K562 (cell line): ENCODE measurements around the gene SDHAF3. TPM values are rescaled to one million over a fixed set of nuclear protein-coding genes. Genes with fewer than 3 reads are reported as not detected.

Experiments
- ATAC-seq: fragments of 200-7000 bp; cut with Tn5 transposase; 3 replicates; pipeline ENCODE4 v1.9.1; 2020; ENCODE audit warnings: moderate library complexity
- BruUV-seq: library from RNA; stranded (reverse); fragments of 400-500 nt; replicated peaks from 2 replicates; lab custom pipeline; 2021; lab: Mats Ljungman, UMichigan
- CTCF ChIA-PET: fragments of 300-600 bp; formaldehyde crosslinking; extraction: SDS; loops from one replicate; lab custom pipeline; 2021; ENCODE audit warnings: low intra/inter-chr PET ratio; lab: Yijun Ruan, JAX
- POLR2A ChIA-PET: fragments of 300-600, 350-650 bp; sonication (Branson Sonifier 250); formaldehyde crosslinking; extraction: SDS; loops from one replicate; lab custom pipeline; 2021; ENCODE audit warnings: antibody characterized with exemption, inconsistent platforms; lab: Yijun Ruan, JAX
- DNase-seq, 4 experiments: peaks; one replicate each; pipeline versions ENCODE4 v3.0.0 to v3.0.0-alpha.2; 2011 to 2018; ENCODE audit warnings: low spot score in 3 of 4, mixed read lengths in 3 of 4; ENCODE audit errors: extremely low read depth in 1 of 4
- FAIRE-seq: peaks from 2 replicates; lab custom pipeline; 2011; peaks lifted over from hg19 to GRCh38; lab: Jason Lieb, UNC
- H2AFZ ChIP-seq: 2 replicates; pipeline ENCODE4 v1.6.0; 2011; ENCODE audit warnings: low read depth, low read length, control low read depth, inconsistent platforms
- H3K27ac ChIP-seq: fragments of 200-600 bp; 3 replicates; pipeline ENCODE4 v1.8.0; 2011; ENCODE audit warnings: low read depth, mild to moderate bottlenecking, control low read depth, inconsistent platforms, low read length, moderate library complexity, mixed read lengths; ENCODE audit errors: extremely low read depth
- H3K27me3 ChIP-seq, 2 experiments: fragments of 300-600 bp in 1 of 2; 2 replicates in 1 of 2; 3 replicates in 1 of 2; pipeline versions ENCODE4 v1.6.0 to v1.8.0; 2011; ENCODE audit warnings: inconsistent platforms in 2 of 2, low read length in 2 of 2, mild to moderate bottlenecking in 1 of 2, mixed read lengths in 1 of 2, moderate library complexity in 1 of 2; ENCODE audit not compliant: control insufficient read depth in 2 of 2, insufficient read depth in 2 of 2
- H3K36me3 ChIP-seq: fragments of 300-600 bp; 3 replicates; pipeline ENCODE4 v1.8.0; 2011; ENCODE audit warnings: mild to moderate bottlenecking, low read length, inconsistent platforms; ENCODE audit not compliant: control insufficient read depth, insufficient read depth
- H3K4me1 ChIP-seq, 2 experiments: fragments of 200-600 bp in 1 of 2; replicated peaks in 1 of 2; 2 replicates in 1 of 2; 3 replicates in 1 of 2; pipeline versions ENCODE4 v1.5.1 to v1.8.0; 2011; ENCODE audit warnings: inconsistent platforms in 2 of 2, low read length in 2 of 2, mild to moderate bottlenecking in 1 of 2, mixed read lengths in 1 of 2, moderate library complexity in 1 of 2; ENCODE audit not compliant: control insufficient read depth in 2 of 2, insufficient read depth in 2 of 2
- H3K4me2 ChIP-seq: 2 replicates; pipeline ENCODE4 v1.6.1; 2011; ENCODE audit warnings: low read length, control low read depth, inconsistent platforms, mixed read lengths; ENCODE audit not compliant: insufficient read depth
- H3K4me3 ChIP-seq: fragments of 200-600 bp; sonication (generic), shearing (Covaris generic); 2 replicates; pipeline ENCODE4 v1.5.1; 2016; ENCODE audit warnings: control low read depth, inconsistent platforms
- H3K79me2 ChIP-seq: fragments of 200-600 bp; 3 replicates; pipeline ENCODE4 v1.8.0; 2011; ENCODE audit warnings: low read length, inconsistent platforms; ENCODE audit not compliant: control insufficient read depth, insufficient read depth
- H3K9ac ChIP-seq, 2 experiments: 2 replicates each; pipeline versions ENCODE4 v1.6.0 to v1.6.1; 2011; ENCODE audit warnings: low read depth in 2 of 2, low read length in 2 of 2, control low read depth in 1 of 2, inconsistent platforms in 1 of 2, mild to moderate bottlenecking in 1 of 2, mixed read lengths in 1 of 2; ENCODE audit not compliant: insufficient read depth in 1 of 2
- H3K9me1 ChIP-seq: one replicate; pipeline ENCODE4 v1.6.0; 2011; ENCODE audit warnings: inconsistent platforms, mild to moderate bottlenecking, low read length, moderate library complexity; ENCODE audit not compliant: control insufficient read depth, insufficient read depth
- H3K9me3 ChIP-seq: replicated peaks from 2 replicates; pipeline ENCODE4 v1.5.1; 2011; ENCODE audit warnings: low read depth, low read length, inconsistent platforms; ENCODE audit not compliant: control insufficient read depth, insufficient read depth
- H4K20me1 ChIP-seq: replicated peaks from 2 replicates; pipeline ENCODE4 v1.6.1; 2011; ENCODE audit warnings: low read length, inconsistent platforms, mixed read lengths; ENCODE audit not compliant: control insufficient read depth, insufficient read depth
- ARNT ChIP-seq, 2 experiments: fragments of 450-650 bp; IDR thresholded peaks; 2 replicates each; pipeline ENCODE4 v1.6.1; 2016; ENCODE audit warnings: mild to moderate bottlenecking in 1 of 2
- CCAR2 ChIP-seq: fragments of 200-400 bp; formaldehyde crosslinking; IDR thresholded peaks from 2 replicates; pipeline ENCODE4 v1.6.1; 2017; ENCODE audit warnings: mild to moderate bottlenecking, low read depth, low read length
- KLF13 ChIP-seq: fragments of 450-650 bp; IDR thresholded peaks from 2 replicates; pipeline ENCODE4 v1.6.1; 2016; ENCODE audit warnings: missing genetic modification characterization, low read depth, mild to moderate bottlenecking, missing compliant biosample characterization, moderate library complexity, borderline replicate concordance
- KLF6 ChIP-seq: fragments of 250-450 bp; sonication (Bioruptor Pico); IDR thresholded peaks from 2 replicates; pipeline ENCODE4 v1.4.0; 2020; ENCODE audit warnings: mild to moderate bottlenecking, moderate library complexity, borderline replicate concordance
- MXI1 ChIP-seq: IDR thresholded peaks from 2 replicates; pipeline ENCODE4 v1.6.1; 2011; ENCODE audit warnings: low read depth, mild to moderate bottlenecking, improper control_type of control experiment, low read length
- NR3C1 ChIP-seq: sonication (generic); formaldehyde crosslinking; IDR thresholded peaks from 2 replicates; pipeline ENCODE4 v1.8.1; 2022; ENCODE audit warnings: missing genetic modification reagents
- PPARD ChIP-seq: fragments of 250-450 bp; sonication (Bioruptor Pico); IDR thresholded peaks from 2 replicates; pipeline ENCODE4 v1.8.0; 2022; ENCODE audit warnings: inconsistent platforms, mild to moderate bottlenecking, moderate library complexity
- RFX7 ChIP-seq: fragments of 250-450 bp; sonication (Bioruptor Pico); IDR thresholded peaks from 2 replicates; pipeline ENCODE4 v1.5.1; 2021; ENCODE audit warnings: mild to moderate bottlenecking
- SRSF9 ChIP-seq: fragments of 200-400 bp; formaldehyde crosslinking; IDR thresholded peaks from 2 replicates; pipeline ENCODE4 v1.6.1; 2017; ENCODE audit warnings: low read depth, low read length, borderline replicate concordance
- ZNF124 ChIP-seq: sonication (generic); formaldehyde crosslinking; IDR thresholded peaks from 2 replicates; pipeline ENCODE4 v1.8.1; 2022; ENCODE audit warnings: missing genetic modification reagents
- ZNF668 ChIP-seq: fragments of 250-450 bp; sonication (Bioruptor Pico); IDR thresholded peaks from 2 replicates; pipeline ENCODE4 v1.8.0; 2022; ENCODE audit warnings: mild to moderate bottlenecking, inconsistent platforms
- ZNF696 ChIP-seq: fragments of 250-450 bp; sonication (Bioruptor Pico); conservative IDR thresholded peaks from 2 replicates; pipeline ENCODE4 v1.4.0; 2020; ENCODE audit warnings: mild to moderate bottlenecking, moderate library complexity
- WGBS: fragments of 100-300 bp; shearing (Covaris generic); methylation state at CpG from one replicate; pipeline ENCODE4 v1.1.6; 2016; ENCODE audit warnings: low coverage, mixed read lengths; ENCODE audit not compliant: insufficient coverage; ENCODE audit errors: missing lambda C conversion rate; 5-methylcytosine and 5-hydroxymethylcytosine counted together
- in situ Hi-C: fragments of 300-500 bp; cut with MboI; formaldehyde crosslinking; loops from 4 replicates; pipeline ENCODE4 v1.15.0; 2018; ENCODE audit warnings: inconsistent platforms, mixed read lengths
- intact Hi-C: fragments of 100-400 bp; cut with micrococcal nuclease; formaldehyde crosslinking; loops from 2 replicates; pipeline ENCODE4 v1.14.2; 2022
- polyA plus RNA-seq, 8 experiments: library from polyadenylated mRNA; depleted of rRNA in 4 of 8; stranded (reverse) in 5 of 8; unstranded in 3 of 8; fragments of >200 nt; fragmentation: Nextera tagmentation in 2 of 8; fragmentation: Illumina TruSeq in 1 of 8; extraction: Ambion mirVana in 2 of 8; extraction: Trizol in 1 of 8; gene quantifications; 2 replicates each; pipeline versions ENCODE4 v1.2.1 to v1.2.3, GENCODE V29; 2011 to 2014; ENCODE audit warnings: inconsistent platforms in 1 of 8, missing spikeins in 1 of 8
- total RNA-seq, 7 experiments: library from RNA; depleted of rRNA in 6 of 7; stranded (reverse); fragments of >200 nt in 6 of 7; fragmentation: Illumina TruSeq in 2 of 7; extraction: Trizol in 2 of 7; gene quantifications; 2 replicates each; pipeline versions ENCODE4 v1.2.1 to v1.2.3, GENCODE V29; 2011 to 2021; ENCODE audit warnings: low replicate concordance in 1 of 7
- TF ChIP-seq, protein P1 (sequence below): sonication (generic); formaldehyde crosslinking; IDR thresholded peaks from 2 replicates; pipeline ENCODE4 v1.8.1; 2023; ENCODE audit warnings: mild to moderate bottlenecking, missing genetic modification reagents

SDHAF3 gene
- total and polyA plus RNA-seq, 9 of the 15 experiments (the other 6 are each of a cell fraction or from before 2014, with no cell fraction given), result 51.5 to 403 (median 145) TPM

DNA sequence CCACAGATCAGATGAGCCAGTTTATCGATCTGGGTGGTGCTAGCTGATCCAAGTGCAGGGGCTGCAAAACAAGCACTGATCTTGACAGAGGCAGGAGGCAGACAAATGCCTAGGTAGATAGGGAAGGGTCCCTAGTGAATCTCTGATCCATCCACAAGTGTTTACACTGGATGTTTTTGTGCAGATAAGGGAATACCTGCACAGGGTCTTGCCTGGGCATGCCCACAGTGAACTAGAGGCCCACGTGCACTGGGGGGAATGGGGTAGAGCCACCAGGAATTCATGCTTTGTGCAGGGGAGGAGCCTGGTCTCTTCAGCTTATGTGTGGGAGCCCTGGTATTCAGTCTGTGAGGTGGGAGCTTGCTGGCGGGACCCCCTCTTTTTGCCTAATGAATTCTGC lies 50.3 kb downstream of the SDHAF3 start:
- no peak overlapping the region for H3K27ac ChIP-seq
- H3K27me3 ChIP-seq, result no peaks in the 10 kb centered on the region
- intact Hi-C loops, result no loop called here
- WGBS, result 84% methylated on average over 3 of the region's 3 CpGs
- ChIA-PET POLR2A (no interaction called here), CTCF (no interaction called here)
- no peak for DNase-seq
- no peak for ATAC-seq
- H3K9me1 ChIP-seq, result no peaks in the 10 kb centered on the region
- BruUV-seq, result no TSS peak
- no peak for TF ChIP-seq KLF13 (tag)
- no peaks in the 10 kb centered on the region for H3K4me1 ChIP-seq
- no peak overlapping the region for H3K4me2 ChIP-seq
- H3K9me3 ChIP-seq, result no peaks in the 10 kb centered on the region
- no peak for FAIRE-seq
- no peak overlapping the region for H3K4me3 ChIP-seq
- H2AFZ ChIP-seq, result no peak overlapping the region
- no peaks in the 10 kb centered on the region for H4K20me1 ChIP-seq
- peaks cover 11% of the 10 kb centered on the region; the same call in 2 of the 3 replicates for H3K36me3 ChIP-seq
- in situ Hi-C loops, result no loop called here
- H3K79me2 ChIP-seq, result peaks cover 63% of the 10 kb centered on the region
- no peak overlapping the region for H3K9ac ChIP-seq

DNA sequence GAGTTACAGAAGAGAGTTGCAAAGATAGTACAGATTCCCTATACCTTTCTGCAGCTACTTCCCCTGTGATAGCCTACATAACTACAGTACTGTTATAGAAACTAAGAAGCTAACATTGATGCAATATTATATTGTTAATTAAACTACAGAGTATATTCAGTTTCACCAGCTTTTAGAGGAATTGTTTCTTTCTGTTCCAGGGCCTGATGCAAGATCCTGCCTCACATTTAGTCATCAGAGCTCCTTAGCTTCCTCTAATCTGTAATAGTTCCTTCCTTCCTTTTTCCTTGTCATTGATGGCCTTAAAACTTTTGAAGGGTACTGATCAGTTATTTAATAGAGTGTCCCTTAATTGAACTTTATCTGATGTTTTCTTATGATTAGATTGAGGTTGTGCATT lies 56.8 kb downstream of the SDHAF3 start:
- no peaks in the 10 kb centered on the region for H3K27me3 ChIP-seq
- DNase-seq (no peak), FAIRE-seq (no peak), ATAC-seq (no peak)
- no peaks in the 10 kb centered on the region for H3K9me3 ChIP-seq
- in situ Hi-C loops (no loop called here), intact Hi-C loops (no loop called here)
- H3K36me3 ChIP-seq, result peaks cover 2% of the 10 kb centered on the region; the same call in 1 of the 3 replicates
- no peak overlapping the region for H2AFZ ChIP-seq
- H3K4me2 ChIP-seq, result no peak overlapping the region
- BruUV-seq, result no TSS peak
- peaks cover 37% of the 10 kb centered on the region; the same call in 2 of the 3 replicates for H3K79me2 ChIP-seq
- TF ChIP-seq ZNF696 (CRISPR knock-in tag) (no peak), CCAR2 (no peak), KLF6 (CRISPR knock-in tag) (no peak), ZNF668 (CRISPR knock-in tag) (no peak), RFX7 (CRISPR knock-in tag) (no peak), ZNF124 (no peak), NR3C1 (CRISPR knock-in tag) (no peak), MXI1 (no peak), ARNT (IDR thresholded peaks at IDR 0.05) (no peak), SRSF9 (no peak), PPARD (CRISPR knock-in tag) (no peak)
- TF ChIP-seq, protein P1, sequence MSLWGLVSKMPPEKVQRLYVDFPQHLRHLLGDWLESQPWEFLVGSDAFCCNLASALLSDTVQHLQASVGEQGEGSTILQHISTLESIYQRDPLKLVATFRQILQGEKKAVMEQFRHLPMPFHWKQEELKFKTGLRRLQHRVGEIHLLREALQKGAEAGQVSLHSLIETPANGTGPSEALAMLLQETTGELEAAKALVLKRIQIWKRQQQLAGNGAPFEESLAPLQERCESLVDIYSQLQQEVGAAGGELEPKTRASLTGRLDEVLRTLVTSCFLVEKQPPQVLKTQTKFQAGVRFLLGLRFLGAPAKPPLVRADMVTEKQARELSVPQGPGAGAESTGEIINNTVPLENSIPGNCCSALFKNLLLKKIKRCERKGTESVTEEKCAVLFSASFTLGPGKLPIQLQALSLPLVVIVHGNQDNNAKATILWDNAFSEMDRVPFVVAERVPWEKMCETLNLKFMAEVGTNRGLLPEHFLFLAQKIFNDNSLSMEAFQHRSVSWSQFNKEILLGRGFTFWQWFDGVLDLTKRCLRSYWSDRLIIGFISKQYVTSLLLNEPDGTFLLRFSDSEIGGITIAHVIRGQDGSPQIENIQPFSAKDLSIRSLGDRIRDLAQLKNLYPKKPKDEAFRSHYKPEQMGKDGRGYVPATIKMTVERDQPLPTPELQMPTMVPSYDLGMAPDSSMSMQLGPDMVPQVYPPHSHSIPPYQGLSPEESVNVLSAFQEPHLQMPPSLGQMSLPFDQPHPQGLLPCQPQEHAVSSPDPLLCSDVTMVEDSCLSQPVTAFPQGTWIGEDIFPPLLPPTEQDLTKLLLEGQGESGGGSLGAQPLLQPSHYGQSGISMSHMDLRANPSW (CRISPR knock-in tag), result no peak
- CTCF ChIA-PET, result no interaction called here
- no peak overlapping the region for H3K27ac ChIP-seq
- H3K4me1 ChIP-seq, result no peaks in the 10 kb centered on the region
- H3K4me3 ChIP-seq, result no peak overlapping the region
- POLR2A ChIA-PET, result no interaction called here
- no peak overlapping the region for H3K9ac ChIP-seq
- no peaks in the 10 kb centered on the region for H3K9me1 ChIP-seq
- no peaks in the 10 kb centered on the region for H4K20me1 ChIP-seq
